ENCODE data around the gene CD207.
"Not testable (repeated sequence)": the region's sequence is repeated elsewhere in the genome, so short reads cannot be mapped to it uniquely, and the experiment has no call there.

CD207 gene
- total RNA-seq = 0 reads per million in 9 experiments

- Mint-ChIP-seq H3K4me3 (no peak within 1 kb of the TSS), H3K27me3 (peaks cover 6 to 42% of the 10 kb centered on the region in 2 donors), H3K9me3 (no peaks in the 10 kb centered on the region), H3K27ac (no peak within 1 kb of the TSS), H3K4me1 (ENCODE audit: low read depth in 2 of 2) (peaks cover 0 to 2% of the 10 kb centered on the region in 2 donors), H3K36me3 (ENCODE audit: insufficient read depth) (no peaks in the 10 kb centered on the region)
- DNase-seq (no peak), ATAC-seq (replicated peaks) (no peak)
Observed at GRCh38 chr2:70835643-70836042, at the start of gene CD207. Gene CD207, minus strand, starts transcription at chr2:70835816. Its CDS starts 40 bp downstream, at chr2:70835776.

GRCh38 chr2:70878543-70878942 lies 42.9 kb upstream of the CD207 start:
- H3K4me3 Mint-ChIP-seq; DNase-seq; H3K9me3 Mint-ChIP-seq; ATAC-seq (replicated peaks); H3K27ac Mint-ChIP-seq; H3K36me3 Mint-ChIP-seq (ENCODE audit: insufficient read depth); H3K4me1 Mint-ChIP-seq (ENCODE audit: low read depth in 2 of 2): not testable (repeated sequence)
- peaks cover 96 to 99% of the 10 kb centered on the region in 2 donors for H3K27me3 Mint-ChIP-seq

GRCh38 chr2:70876138-70876537 lies 40.5 kb upstream of the CD207 start:
- not testable (repeated sequence) for ATAC-seq (replicated peaks); H3K4me3 Mint-ChIP-seq; H3K9me3 Mint-ChIP-seq; DNase-seq; H3K36me3 Mint-ChIP-seq (ENCODE audit: insufficient read depth); H3K4me1 Mint-ChIP-seq (ENCODE audit: low read depth in 2 of 2); H3K27ac Mint-ChIP-seq
- peaks cover 87 to 99% of the 10 kb centered on the region in 2 donors for H3K27me3 Mint-ChIP-seq

- ATAC-seq (replicated peaks) (no peak), DNase-seq (no peak)
- H3K36me3 Mint-ChIP-seq (ENCODE audit: insufficient read depth) = no peaks in the 10 kb centered on the region
- no peak overlapping the region for H3K4me3 Mint-ChIP-seq
- H3K9me3 Mint-ChIP-seq = no peaks in the 10 kb centered on the region
- no peak overlapping the region for H3K27ac Mint-ChIP-seq
- peaks cover 61 to 84% of the 10 kb centered on the region in 2 donors for H3K27me3 Mint-ChIP-seq
- H3K4me1 Mint-ChIP-seq (ENCODE audit: low read depth in 2 of 2) = peaks cover 5 to 6% of the 10 kb centered on the region in 2 donors
Observed at GRCh38 chr2:70873541-70873940, 37.9 kb upstream of the CD207 start.

- H3K9me3 Mint-ChIP-seq = no peaks in the 10 kb centered on the region
- peak; percentile 71 to 78 (median 76) for DNase-seq
- peaks cover 42 to 65% of the 10 kb centered on the region in 2 donors for H3K27me3 Mint-ChIP-seq
- H3K4me1 Mint-ChIP-seq (ENCODE audit: low read depth in 2 of 2) = peaks cover 4 to 5% of the 10 kb centered on the region in 2 donors
- no peak overlapping the region for H3K27ac Mint-ChIP-seq
- peak; percentile 96 for ATAC-seq (replicated peaks)
- no peaks in the 10 kb centered on the region for H3K36me3 Mint-ChIP-seq (ENCODE audit: insufficient read depth)
- peak overlapping the region in 1 of 2 donors; percentile 49 for H3K4me3 Mint-ChIP-seq
Observed at GRCh38 chr2:70871398-70872211, 36.0 kb upstream of the CD207 start.

GRCh38 chr2:70870790-70871189 lies 35.2 kb upstream of the CD207 start:
- Mint-ChIP-seq H3K27ac (no peak overlapping the region), H3K4me1 (ENCODE audit: low read depth in 2 of 2) (peaks cover 4 to 5% of the 10 kb centered on the region in 2 donors), H3K9me3 (no peaks in the 10 kb centered on the region), H3K27me3 (peaks cover 35 to 57% of the 10 kb centered on the region in 2 donors), H3K4me3 (no peak overlapping the region), H3K36me3 (ENCODE audit: insufficient read depth) (no peaks in the 10 kb centered on the region)
- DNase-seq = no peak
- ATAC-seq (replicated peaks) = no peak

GRCh38 chr2:70868970-70869369 lies 33.4 kb upstream of the CD207 start:
- Mint-ChIP-seq H3K4me3 (no peak overlapping the region), H3K36me3 (ENCODE audit: insufficient read depth) (no peaks in the 10 kb centered on the region), H3K4me1 (ENCODE audit: low read depth in 2 of 2) (peaks cover 4 to 5% of the 10 kb centered on the region in 2 donors), H3K9me3 (no peaks in the 10 kb centered on the region), H3K27me3 (peaks cover 25 to 50% of the 10 kb centered on the region in 2 donors), H3K27ac (no peak overlapping the region)
- DNase-seq (no peak), ATAC-seq (replicated peaks) (no peak)

- Mint-ChIP-seq H3K4me1 (ENCODE audit: low read depth in 2 of 2) (peaks cover 5% of the 10 kb centered on the region in 2 donors), H3K4me3 (no peak overlapping the region), H3K27ac (peak overlapping the region in 1 of 2 donors; percentile 14), H3K9me3 (no peaks in the 10 kb centered on the region), H3K36me3 (ENCODE audit: insufficient read depth) (no peaks in the 10 kb centered on the region), H3K27me3 (peaks cover 24 to 53% of the 10 kb centered on the region in 2 donors)
- ATAC-seq (replicated peaks) (peak; percentile 76), DNase-seq (peak; percentile 68 to 70 (median 69))
Observed at GRCh38 chr2:70861777-70862625, 26.4 kb upstream of the CD207 start.

GRCh38 chr2:70855667-70856066 lies 20.1 kb upstream of the CD207 start:
- H3K4me1 Mint-ChIP-seq (ENCODE audit: low read depth in 2 of 2) = peaks cover 15 to 19% of the 10 kb centered on the region in 2 donors
- no peak overlapping the region for H3K4me3 Mint-ChIP-seq
- no peaks in the 10 kb centered on the region for H3K9me3 Mint-ChIP-seq
- DNase-seq (no peak), ATAC-seq (replicated peaks) (no peak)
- peaks cover 0 to 9% of the 10 kb centered on the region in 2 donors for H3K27me3 Mint-ChIP-seq
- H3K27ac Mint-ChIP-seq = peak overlapping the region in 1 of 2 donors; percentile 36
- no peaks in the 10 kb centered on the region for H3K36me3 Mint-ChIP-seq (ENCODE audit: insufficient read depth)

- Mint-ChIP-seq H3K27me3 (no peaks in the 10 kb centered on the region), H3K27ac (no peak overlapping the region), H3K9me3 (no peaks in the 10 kb centered on the region), H3K36me3 (ENCODE audit: insufficient read depth) (no peaks in the 10 kb centered on the region), H3K4me1 (ENCODE audit: low read depth in 2 of 2) (peaks cover 15 to 19% of the 10 kb centered on the region in 2 donors), H3K4me3 (no peak overlapping the region)
- no peak for DNase-seq
- ATAC-seq (replicated peaks) = no peak
Observed at GRCh38 chr2:70854411-70854810, 18.8 kb upstream of the CD207 start.

GRCh38 chr2:70852824-70853223 lies 17.2 kb upstream of the CD207 start:
- H3K27ac Mint-ChIP-seq = peak overlapping the region in 1 of 2 donors; percentile 78
- no peak for ATAC-seq (replicated peaks)
- H3K4me1 Mint-ChIP-seq (ENCODE audit: low read depth in 2 of 2) = peaks cover 15 to 19% of the 10 kb centered on the region in 2 donors
- no peak for DNase-seq
- H3K27me3 Mint-ChIP-seq = no peaks in the 10 kb centered on the region
- H3K36me3 Mint-ChIP-seq (ENCODE audit: insufficient read depth) = no peaks in the 10 kb centered on the region
- no peaks in the 10 kb centered on the region for H3K9me3 Mint-ChIP-seq
- H3K4me3 Mint-ChIP-seq = no peak overlapping the region

- DNase-seq = peak in 2 of 3 experiments; percentile 12 to 27
- Mint-ChIP-seq H3K4me1 (ENCODE audit: low read depth in 2 of 2) (peaks cover 15 to 19% of the 10 kb centered on the region in 2 donors), H3K4me3 (peak overlapping the region; percentile 26 to 42)
Observed at GRCh38 chr2:70851704-70852103, 16.1 kb upstream of the CD207 start.

GRCh38 chr2:70850925-70851324 lies 15.3 kb upstream of the CD207 start:
- no peaks in the 10 kb centered on the region for H3K36me3 Mint-ChIP-seq (ENCODE audit: insufficient read depth)
- H3K9me3 Mint-ChIP-seq = no peaks in the 10 kb centered on the region
- H3K27ac Mint-ChIP-seq = peak overlapping the region; percentile 66 to 78
- ATAC-seq (replicated peaks) (no peak), DNase-seq (no peak)
- peaks cover 11 to 19% of the 10 kb centered on the region in 2 donors for H3K4me1 Mint-ChIP-seq (ENCODE audit: low read depth in 2 of 2)
- H3K4me3 Mint-ChIP-seq = peak overlapping the region in 1 of 2 donors; percentile 42
- H3K27me3 Mint-ChIP-seq = no peaks in the 10 kb centered on the region

More at GRCh38 chr2:70851704-70852103, 16.1 kb upstream of the CD207 start:
- H3K9me3 Mint-ChIP-seq = no peaks in the 10 kb centered on the region
- H3K27ac Mint-ChIP-seq = peak overlapping the region; percentile 66 to 78
- H3K27me3 Mint-ChIP-seq = no peaks in the 10 kb centered on the region
- no peaks in the 10 kb centered on the region for H3K36me3 Mint-ChIP-seq (ENCODE audit: insufficient read depth)
- peak; percentile 97 for ATAC-seq (replicated peaks)

Measured in effector memory CD8-positive, alpha-beta T cell (primary cell).